Measurements from ENCODE around the gene PLEKHG5.

DNA sequence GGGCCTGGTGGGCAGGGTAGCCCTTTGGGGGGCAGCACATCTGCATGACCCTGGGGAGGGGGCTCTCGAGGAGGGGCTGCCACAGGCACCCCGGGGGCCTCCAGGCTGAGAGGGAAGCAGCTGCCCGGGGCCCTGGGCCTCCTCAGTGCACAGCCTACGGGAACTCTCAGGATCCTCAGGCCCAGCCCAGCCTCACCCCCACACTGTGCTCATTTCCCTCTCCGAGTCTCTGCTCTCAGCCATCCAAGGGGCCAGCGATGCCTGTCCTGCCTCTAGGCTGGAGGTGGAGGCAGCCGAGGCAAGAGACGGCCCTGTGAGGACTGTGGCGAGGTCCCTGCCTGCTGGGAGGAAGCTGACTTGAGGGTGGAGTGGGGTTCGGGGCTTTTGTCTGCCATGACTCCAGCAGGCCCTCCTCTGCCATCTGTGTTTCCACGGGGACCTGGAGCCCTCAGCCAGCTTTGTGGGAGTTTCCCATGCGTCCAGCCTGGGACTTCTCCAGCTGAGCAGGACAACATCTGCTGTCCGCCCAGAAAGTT, 7.2 kb upstream of the PLEKHG5 start:
- TF ChIP-seq, protein P1, sequence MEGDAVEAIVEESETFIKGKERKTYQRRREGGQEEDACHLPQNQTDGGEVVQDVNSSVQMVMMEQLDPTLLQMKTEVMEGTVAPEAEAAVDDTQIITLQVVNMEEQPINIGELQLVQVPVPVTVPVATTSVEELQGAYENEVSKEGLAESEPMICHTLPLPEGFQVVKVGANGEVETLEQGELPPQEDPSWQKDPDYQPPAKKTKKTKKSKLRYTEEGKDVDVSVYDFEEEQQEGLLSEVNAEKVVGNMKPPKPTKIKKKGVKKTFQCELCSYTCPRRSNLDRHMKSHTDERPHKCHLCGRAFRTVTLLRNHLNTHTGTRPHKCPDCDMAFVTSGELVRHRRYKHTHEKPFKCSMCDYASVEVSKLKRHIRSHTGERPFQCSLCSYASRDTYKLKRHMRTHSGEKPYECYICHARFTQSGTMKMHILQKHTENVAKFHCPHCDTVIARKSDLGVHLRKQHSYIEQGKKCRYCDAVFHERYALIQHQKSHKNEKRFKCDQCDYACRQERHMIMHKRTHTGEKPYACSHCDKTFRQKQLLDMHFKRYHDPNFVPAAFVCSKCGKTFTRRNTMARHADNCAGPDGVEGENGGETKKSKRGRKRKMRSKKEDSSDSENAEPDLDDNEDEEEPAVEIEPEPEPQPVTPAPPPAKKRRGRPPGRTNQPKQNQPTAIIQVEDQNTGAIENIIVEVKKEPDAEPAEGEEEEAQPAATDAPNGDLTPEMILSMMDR (IDR thresholded peaks at IDR 0.05): no peak
- no peak for TF ChIP-seq EP300 (IDR thresholded peaks at IDR 0.05; ENCODE audit: low read depth)

All from transverse colon (tissue), 3 donors.